CD4-positive, alpha-beta T cell (primary cell): Measurements from ENCODE around the gene PRPSAP2. TPM values are rescaled to one million over a fixed set of nuclear protein-coding genes. Genes with fewer than 3 reads are reported as not detected.

Experiments used
- ATAC-seq: fragments of 200-7000 bp; cut with Tn5 transposase; one replicate; pipeline ENCODE4 v1.10.0; 2022; ENCODE audit warnings: mild to moderate bottlenecking; ENCODE audit not compliant: poor library complexity
- CTCF ChIA-PET: fragments of 350-600 bp; sonication (Branson Sonifier 250); formaldehyde crosslinking; loops from one replicate; lab custom pipeline; 2021; ENCODE audit warnings: antibody characterized with exemption, inconsistent platforms; lab: Charles Lee
- POLR2A ChIA-PET: fragments of 350-600 bp; sonication (Branson Sonifier 250); formaldehyde crosslinking; loops from one replicate; lab custom pipeline; 2021; ENCODE audit warnings: antibody characterized with exemption, inconsistent platforms; lab: Charles Lee
- DNase-seq, 14 experiments: peaks; one replicate each; pipeline ENCODE4 v3.0.0-alpha.2; 2013 to 2020; ENCODE audit warnings: mixed read lengths in 2 of 14
- H3K27ac ChIP-seq, 2 donors: one replicate each; pipeline versions ENCODE4 v1.5.1 to v1.7.0; 2013; ENCODE audit warnings: low read length in 2 of 2, low read depth in 1 of 2, mild to moderate bottlenecking in 1 of 2
- H3K27me3 ChIP-seq, 2 experiments: 1 replicate in 1 of 2; 2 replicates in 1 of 2; pipeline versions ENCODE4 v1.6.1 to v1.7.0; 2013; ENCODE audit warnings: low read length in 2 of 2, control low read depth in 1 of 2, mild to moderate bottlenecking in 1 of 2, moderate library complexity in 1 of 2; ENCODE audit not compliant: insufficient read depth in 2 of 2, control insufficient read depth in 1 of 2
- H3K36me3 ChIP-seq: one replicate; pipeline ENCODE4 v1.6.1; 2013; ENCODE audit warnings: low read length, control low read depth; ENCODE audit not compliant: insufficient read depth
- H3K4me1 ChIP-seq: one replicate; pipeline ENCODE4 v1.6.1; 2013; ENCODE audit warnings: low read length, control low read depth; ENCODE audit not compliant: insufficient read depth
- H3K4me3 ChIP-seq: one replicate; pipeline ENCODE4 v1.5.1; 2013; ENCODE audit warnings: mild to moderate bottlenecking, low read length, moderate library complexity
- H3K9me3 ChIP-seq, 2 experiments: 1 replicate in 1 of 2; 2 replicates in 1 of 2; pipeline versions ENCODE4 v1.6.1 to v1.7.0; 2013; ENCODE audit warnings: low read length in 2 of 2, mild to moderate bottlenecking in 2 of 2, control low read depth in 1 of 2, moderate library complexity in 1 of 2; ENCODE audit not compliant: control insufficient read depth in 1 of 2, insufficient read depth in 1 of 2
- H3K27ac Mint-ChIP-seq: one replicate; pipeline ENCODE4 v1.8.0; 2020; ENCODE audit warnings: mixed read lengths
- H3K27me3 Mint-ChIP-seq: one replicate; pipeline ENCODE4 v1.8.0; 2021; ENCODE audit warnings: mixed read lengths
- H3K36me3 Mint-ChIP-seq: one replicate; pipeline ENCODE4 v1.8.0; 2021; ENCODE audit warnings: low read depth, mixed read lengths
- H3K4me1 Mint-ChIP-seq: one replicate; pipeline ENCODE4 v1.8.0; 2021; ENCODE audit warnings: low read depth, mixed read lengths
- H3K4me3 Mint-ChIP-seq: one replicate; pipeline ENCODE4 v1.8.0; 2020; ENCODE audit warnings: mild to moderate bottlenecking, mixed read lengths
- H3K9me3 Mint-ChIP-seq: one replicate; pipeline ENCODE4 v1.8.0; 2020; ENCODE audit warnings: mixed read lengths
- CTCF ChIP-seq: fragments of 200-600 bp; IDR thresholded peaks from one replicate; pipeline ENCODE4 v1.8.0; 2022; ENCODE audit warnings: antibody characterized with exemption, mild to moderate bottlenecking
- intact Hi-C, 2 experiments: fragments of 100-400 bp; cut with DNase I in 1 of 2; cut with micrococcal nuclease in 1 of 2; formaldehyde crosslinking; loops; one replicate each; pipeline versions ENCODE4 v1.15.1 to v1.9.0; 2023 to 2025; cut with DNase I, micrococcal nuclease
- total RNA-seq, 174 experiments: library from RNA in 2 of 174; stranded (reverse) in 2 of 174; gene quantifications; one replicate each; pipeline ENCODE4 v1.2.3 and lab custom pipeline; 2021 to 2026

The PRPSAP2 gene
- total RNA-seq, 2 experiments from 2014 or later: 24.9 to 25.5 TPM

- Histone ChIP-seq H3K4me3 (no peak within 1 kb of the TSS), H3K36me3 (no peaks in the 10 kb centered on the region), H3K27me3 (no peaks in the 10 kb centered on the region), H3K9me3 (no peaks in the 10 kb centered on the region), H3K4me1 (peaks cover 50% of the 10 kb centered on the region), H3K27ac (no peak within 1 kb of the TSS)
- POLR2A ChIA-PET: no interaction called here
- no peak within 1 kb of the TSS for H3K4me3 Mint-ChIP-seq
- H3K27me3 Mint-ChIP-seq: no peaks in the 10 kb centered on the region
- CTCF ChIA-PET: no interaction called here
- ATAC-seq (no peak), DNase-seq (no peak)
- no peaks in the 10 kb centered on the region for H3K9me3 Mint-ChIP-seq
- no peaks in the 10 kb centered on the region for H3K36me3 Mint-ChIP-seq
- no peak within 1 kb of the TSS for H3K27ac Mint-ChIP-seq
- H3K4me1 Mint-ChIP-seq: peaks cover 34% of the 10 kb centered on the region
- TF ChIP-seq CTCF: no peak
- intact Hi-C loops: loop anchor here in 1 of 2 experiments (10.0 kb wide), 1 partner anchor 137 kb away; no protein-coding TSS in a partner anchor
Measured at GRCh38 chr17:18951941-18952842, 94.3 kb downstream of the PRPSAP2 start, which contains the start of gene SLC5A10. SLC5A10 (plus strand) TSS chr17:18952165; CDS start chr17:18952206, 41 bp downstream.

GRCh38 chr17:18953231-18953728 is 95.3 kb downstream of the PRPSAP2 start:
- Mint-ChIP-seq H3K9me3 (no peaks in the 10 kb centered on the region), H3K36me3 (no peaks in the 10 kb centered on the region), H3K4me1 (peaks cover 39% of the 10 kb centered on the region), H3K27ac (no peak overlapping the region), H3K27me3 (no peaks in the 10 kb centered on the region), H3K4me3 (no peak overlapping the region)
- Histone ChIP-seq H3K27ac (no peak overlapping the region), H3K9me3 (no peaks in the 10 kb centered on the region), H3K4me3 (no peak overlapping the region), H3K4me1 (peaks cover 50% of the 10 kb centered on the region), H3K36me3 (no peaks in the 10 kb centered on the region), H3K27me3 (no peaks in the 10 kb centered on the region)
- no peak for TF ChIP-seq CTCF
- POLR2A ChIA-PET: no interaction called here
- no peak for DNase-seq
- CTCF ChIA-PET: no interaction called here
- intact Hi-C loops: loop anchor here in 1 of 2 experiments (10.0 kb wide), 1 partner anchor 138 kb away; no protein-coding TSS in a partner anchor
- no peak for ATAC-seq

GRCh38 chr17:18954321-18954720 is 96.4 kb downstream of the PRPSAP2 start:
- CTCF ChIA-PET: interaction anchor here (0.7 kb wide), 1 partner anchor 15 kb away, joined by 3 read pairs; no protein-coding TSS in a partner anchor
- ATAC-seq: no peak
- H3K27me3 Mint-ChIP-seq: no peaks in the 10 kb centered on the region
- Histone ChIP-seq H3K27me3 (no peaks in the 10 kb centered on the region), H3K4me3 (no peak overlapping the region), H3K4me1 (peaks cover 51% of the 10 kb centered on the region), H3K9me3 (no peaks in the 10 kb centered on the region), H3K36me3 (no peaks in the 10 kb centered on the region), H3K27ac (no peak overlapping the region)
- H3K9me3 Mint-ChIP-seq: no peaks in the 10 kb centered on the region
- H3K4me3 Mint-ChIP-seq: peak overlapping the region; percentile 44
- H3K36me3 Mint-ChIP-seq: no peaks in the 10 kb centered on the region
- peak overlapping the region; percentile 69 for H3K27ac Mint-ChIP-seq
- intact Hi-C loops: loop anchor here in 1 of 2 experiments (10.0 kb wide), 1 partner anchor 140 kb away; no protein-coding TSS in a partner anchor
- no peak for DNase-seq
- H3K4me1 Mint-ChIP-seq: peaks cover 39% of the 10 kb centered on the region
- POLR2A ChIA-PET: interaction anchor here (0.7 to 2.1 kb wide), 4 partner anchors 12 to 96 kb away, joined by 3 to 17 read pairs (median 5); partner anchors contain the start of gene PRPSAP2
- TF ChIP-seq CTCF: no peak
